Gastroesophageal sphincter (tissue), 3 donors: ENCODE data around the gene NADK.

Experiments used
- EP300 ChIP-seq: sonication (generic); formaldehyde crosslinking; IDR thresholded peaks from one replicate; pipeline ENCODE4 v1.6.1; 2017; ENCODE audit warnings: antibody characterized with exemption, mild to moderate bottlenecking
- POLR2A ChIP-seq, 2 donors: fragments of 450-650 bp; IDR thresholded peaks; one replicate each; pipeline ENCODE4 v1.6.1; 2017; ENCODE audit warnings: antibody characterized with exemption in 2 of 2, mild to moderate bottlenecking in 2 of 2, moderate library complexity in 1 of 2
- TF ChIP-seq, protein P1 (sequence below), 4 experiments: fragments of 200-600 bp in 2 of 4; fragments of 450-650 bp in 2 of 4; sonication (generic) in 1 of 4; IDR thresholded peaks; one replicate each; pipeline ENCODE4 v1.5.1; 2017 to 2019; ENCODE audit warnings: antibody characterized with exemption in 4 of 4, mild to moderate bottlenecking in 2 of 4, moderate library complexity in 2 of 4

DNA sequence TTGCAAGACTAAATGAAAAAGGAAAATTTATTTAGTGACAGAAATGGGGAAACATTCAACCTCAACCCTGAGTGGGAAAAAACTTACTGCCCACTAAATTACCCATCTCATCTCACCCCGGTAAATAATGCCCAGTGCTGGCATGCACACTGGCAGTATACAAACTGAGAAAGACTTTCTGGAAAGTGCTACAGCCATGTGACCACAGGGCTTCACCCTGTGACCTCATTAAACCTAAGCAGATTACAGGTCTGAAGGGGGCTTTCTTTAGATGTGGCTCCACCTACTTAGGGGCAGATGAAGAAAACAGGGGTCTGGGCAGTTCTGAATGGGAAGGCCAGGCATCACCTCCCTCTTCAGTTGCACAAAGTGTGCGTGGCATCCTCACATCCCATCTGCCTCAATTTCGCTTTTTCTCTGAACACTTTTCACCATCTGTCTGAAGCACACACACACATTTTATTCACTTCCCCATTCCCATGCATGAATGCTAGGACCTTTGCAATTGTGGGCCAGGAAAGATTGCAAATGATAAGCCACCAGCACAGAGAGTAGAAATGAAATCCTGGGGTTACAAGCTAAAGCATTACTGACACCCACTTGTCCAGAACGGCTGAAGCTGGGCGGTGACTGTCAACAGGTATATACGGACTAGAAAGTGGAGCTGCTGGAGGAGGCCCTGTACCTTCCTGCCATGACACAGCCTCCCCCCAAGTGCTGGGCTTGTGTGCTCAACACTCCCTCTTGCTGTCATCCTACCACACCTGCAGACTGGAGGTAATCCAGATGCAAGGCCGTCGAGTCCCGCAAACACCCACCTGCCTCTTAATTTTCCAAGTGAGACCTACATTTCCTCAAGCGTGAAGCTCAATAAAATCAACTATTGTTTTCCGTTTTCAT is 2.7 kb downstream of the NADK start:
- TF ChIP-seq, protein P1, sequence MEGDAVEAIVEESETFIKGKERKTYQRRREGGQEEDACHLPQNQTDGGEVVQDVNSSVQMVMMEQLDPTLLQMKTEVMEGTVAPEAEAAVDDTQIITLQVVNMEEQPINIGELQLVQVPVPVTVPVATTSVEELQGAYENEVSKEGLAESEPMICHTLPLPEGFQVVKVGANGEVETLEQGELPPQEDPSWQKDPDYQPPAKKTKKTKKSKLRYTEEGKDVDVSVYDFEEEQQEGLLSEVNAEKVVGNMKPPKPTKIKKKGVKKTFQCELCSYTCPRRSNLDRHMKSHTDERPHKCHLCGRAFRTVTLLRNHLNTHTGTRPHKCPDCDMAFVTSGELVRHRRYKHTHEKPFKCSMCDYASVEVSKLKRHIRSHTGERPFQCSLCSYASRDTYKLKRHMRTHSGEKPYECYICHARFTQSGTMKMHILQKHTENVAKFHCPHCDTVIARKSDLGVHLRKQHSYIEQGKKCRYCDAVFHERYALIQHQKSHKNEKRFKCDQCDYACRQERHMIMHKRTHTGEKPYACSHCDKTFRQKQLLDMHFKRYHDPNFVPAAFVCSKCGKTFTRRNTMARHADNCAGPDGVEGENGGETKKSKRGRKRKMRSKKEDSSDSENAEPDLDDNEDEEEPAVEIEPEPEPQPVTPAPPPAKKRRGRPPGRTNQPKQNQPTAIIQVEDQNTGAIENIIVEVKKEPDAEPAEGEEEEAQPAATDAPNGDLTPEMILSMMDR (IDR thresholded peaks at IDR 0.05), result no peak
- TF ChIP-seq POLR2A (IDR thresholded peaks at IDR 0.05) (no peak), EP300 (no peak)
